GM21528 (cell line): ENCODE data around the gene SERPINB6.
"Not testable (repeated sequence)": the region's sequence is repeated elsewhere in the genome, so short reads cannot be mapped to it uniquely, and the experiment has no call there.

Source experiments
- ATAC-seq: cut with Tn5 transposase; IDR thresholded peaks from one replicate; pipeline ENCODE4 v1.9.1; 2021; ENCODE audit warnings: mild to moderate bottlenecking, moderate library complexity; ENCODE audit not compliant: unreplicated experiment, low FRiP score

SERPINB6 gene

GRCh38 chr6:2971420-2972218 lies at the start of gene SERPINB6:
Gene SERPINB6, minus strand, starts transcription at chr6:2971567. Its CDS starts 12,235 bp downstream, at chr6:2959332.
- ATAC-seq = no peak

- ATAC-seq = no peak
Measured at GRCh38 chr6:3019749-3020320, 48.5 kb upstream of the SERPINB6 start.

GRCh38 chr6:3019065-3019464 lies 47.7 kb upstream of the SERPINB6 start:
- ATAC-seq = no peak

GRCh38 chr6:3017304-3017703 lies 45.9 kb upstream of the SERPINB6 start:
- no peak for ATAC-seq

- no peak for ATAC-seq
Measured at GRCh38 chr6:3016473-3017280, 45.3 kb upstream of the SERPINB6 start.

- ATAC-seq = no peak
Measured at GRCh38 chr6:3015144-3015543, 43.8 kb upstream of the SERPINB6 start.

- no peak for ATAC-seq
Measured at GRCh38 chr6:3014675-3015066, 43.3 kb upstream of the SERPINB6 start.

- ATAC-seq = no peak
Measured at GRCh38 chr6:3013901-3014674, 42.7 kb upstream of the SERPINB6 start.

- ATAC-seq = no peak
Measured at GRCh38 chr6:3013486-3013885, 42.1 kb upstream of the SERPINB6 start.

- no peak for ATAC-seq
Measured at GRCh38 chr6:3011592-3011991, 40.2 kb upstream of the SERPINB6 start.

GRCh38 chr6:3011158-3011557 lies 39.8 kb upstream of the SERPINB6 start:
- ATAC-seq = no peak

GRCh38 chr6:3009930-3010329 lies 38.6 kb upstream of the SERPINB6 start:
- no peak for ATAC-seq

GRCh38 chr6:3008712-3009265 lies 37.4 kb upstream of the SERPINB6 start:
- not testable (repeated sequence) for ATAC-seq

GRCh38 chr6:3007571-3007970 lies 36.2 kb upstream of the SERPINB6 start:
- no peak for ATAC-seq

GRCh38 chr6:3006476-3006875 lies 35.1 kb upstream of the SERPINB6 start:
- ATAC-seq = no peak

- ATAC-seq = no peak
Measured at GRCh38 chr6:3005874-3006273, 34.5 kb upstream of the SERPINB6 start.

- no peak for ATAC-seq
Measured at GRCh38 chr6:3005077-3005476, 33.7 kb upstream of the SERPINB6 start.

- ATAC-seq = not testable (repeated sequence)
Measured at GRCh38 chr6:3003226-3003625, 31.9 kb upstream of the SERPINB6 start.

- no peak for ATAC-seq
Measured at GRCh38 chr6:3001773-3002293, 30.5 kb upstream of the SERPINB6 start.

GRCh38 chr6:3001146-3001772 lies 29.9 kb upstream of the SERPINB6 start:
- no peak for ATAC-seq
